SK-N-MC (cell line): ENCODE results near the gene GALNTL6.

Experiments
- EZH2 ChIP-seq: fragments of 200-600 bp; sonication (generic); IDR thresholded peaks from one replicate; pipeline ENCODE4 v1.6.1; 2017; ENCODE audit warnings: antibody characterized with exemption
- FOXP2 ChIP-seq: optimal IDR thresholded peaks from 2 replicates; pipeline ENCODE3; 2011; ENCODE audit warnings: mild to moderate bottlenecking, moderate library complexity; ENCODE audit not compliant: insufficient read depth; ENCODE audit errors: extremely low read length, control extremely low read depth
- POLR2AphosphoS5 ChIP-seq: IDR thresholded peaks from 2 replicates; pipeline ENCODE4 v1.6.1; 2012; ENCODE audit warnings: mild to moderate bottlenecking, low read depth, low read length, borderline replicate concordance

DNA sequence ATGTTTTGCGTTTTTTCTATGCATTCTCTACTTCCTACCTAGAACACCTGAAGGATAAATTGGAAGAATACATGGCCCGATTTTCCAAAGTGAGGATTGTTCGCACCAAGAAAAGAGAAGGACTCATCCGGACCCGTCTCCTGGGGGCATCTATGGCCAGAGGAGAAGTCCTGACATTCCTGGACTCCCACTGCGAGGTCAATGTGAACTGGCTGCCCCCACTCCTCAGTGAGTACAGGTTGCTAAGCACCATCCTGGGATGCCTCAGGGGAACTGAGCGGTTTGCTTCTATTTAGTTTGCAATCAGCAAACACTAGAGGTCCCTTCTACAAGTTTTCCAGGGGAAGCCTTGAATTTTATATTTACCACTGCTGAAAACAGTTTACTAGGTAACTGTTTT, 996.1 kb downstream of the GALNTL6 start:
- no peak for TF ChIP-seq EZH2
- no peak for TF ChIP-seq POLR2AphosphoS5
- no peak for TF ChIP-seq FOXP2
